Suprapubic skin (tissue), 4 donors: Measurements from ENCODE around the gene BRAT1. TPM values are rescaled to one million over a fixed set of nuclear protein-coding genes. Genes with fewer than 3 reads are reported as not detected.

Experiments used
- DNase-seq, 2 donors: peaks; one replicate each; pipeline ENCODE4 v3.0.0-alpha.2; 2019; ENCODE audit warnings: low spot score in 2 of 2
- H3K27ac ChIP-seq: fragments of 200-600 bp; sonication (generic); one replicate; pipeline ENCODE4 v1.5.1; 2019
- H3K27me3 ChIP-seq: fragments of 200-600 bp; sonication (generic); one replicate; pipeline ENCODE4 v1.5.1; 2019
- H3K36me3 ChIP-seq: fragments of 200-600 bp; sonication (generic); one replicate; pipeline ENCODE4 v1.5.1; 2019
- H3K4me1 ChIP-seq: fragments of 200-600 bp; sonication (generic); one replicate; pipeline ENCODE4 v1.5.1; 2019
- H3K4me3 ChIP-seq: fragments of 200-600 bp; sonication (generic); one replicate; pipeline ENCODE4 v1.5.1; 2019; ENCODE audit warnings: mild to moderate bottlenecking
- H3K9me3 ChIP-seq: fragments of 200-600 bp; sonication (generic); one replicate; pipeline ENCODE4 v1.5.1; 2019
- CTCF ChIP-seq, 2 donors: fragments of 200-600 bp in 1 of 2; fragments of 450-650 bp in 1 of 2; sonication (generic) in 1 of 2; IDR thresholded peaks; one replicate each; pipeline ENCODE4 v1.5.1; 2016 to 2019; ENCODE audit warnings: antibody characterized with exemption in 2 of 2, mild to moderate bottlenecking in 1 of 2, moderate library complexity in 1 of 2
- EP300 ChIP-seq: sonication (generic); formaldehyde crosslinking; IDR thresholded peaks from one replicate; pipeline ENCODE4 v1.6.1; 2017; ENCODE audit warnings: antibody characterized with exemption
- POLR2A ChIP-seq, 2 donors: fragments of 450-650 bp; IDR thresholded peaks; one replicate each; pipeline ENCODE4 v1.6.1; 2017; ENCODE audit warnings: antibody characterized with exemption in 2 of 2, mild to moderate bottlenecking in 2 of 2, moderate library complexity in 2 of 2
- POLR2AphosphoS5 ChIP-seq, 3 donors: sonication (generic); formaldehyde crosslinking; IDR thresholded peaks; one replicate each; pipeline ENCODE4 v1.6.1; 2017; ENCODE audit warnings: antibody characterized with exemption in 3 of 3
- WGBS: methylation state at CpG from one replicate; pipeline ENCODE4 v1.1.5; 2018; 5-methylcytosine and 5-hydroxymethylcytosine counted together
- total RNA-seq, 4 donors: library from RNA; depleted of rRNA; stranded (reverse); fragments of >200 nt; gene quantifications; one replicate each; pipeline ENCODE4 v1.1.0, GENCODE V29; 2016

The BRAT1 gene
- total RNA-seq, 4 donors from 2014 or later, result 51.5 to 79.3 (median 63.3) TPM

DNA sequence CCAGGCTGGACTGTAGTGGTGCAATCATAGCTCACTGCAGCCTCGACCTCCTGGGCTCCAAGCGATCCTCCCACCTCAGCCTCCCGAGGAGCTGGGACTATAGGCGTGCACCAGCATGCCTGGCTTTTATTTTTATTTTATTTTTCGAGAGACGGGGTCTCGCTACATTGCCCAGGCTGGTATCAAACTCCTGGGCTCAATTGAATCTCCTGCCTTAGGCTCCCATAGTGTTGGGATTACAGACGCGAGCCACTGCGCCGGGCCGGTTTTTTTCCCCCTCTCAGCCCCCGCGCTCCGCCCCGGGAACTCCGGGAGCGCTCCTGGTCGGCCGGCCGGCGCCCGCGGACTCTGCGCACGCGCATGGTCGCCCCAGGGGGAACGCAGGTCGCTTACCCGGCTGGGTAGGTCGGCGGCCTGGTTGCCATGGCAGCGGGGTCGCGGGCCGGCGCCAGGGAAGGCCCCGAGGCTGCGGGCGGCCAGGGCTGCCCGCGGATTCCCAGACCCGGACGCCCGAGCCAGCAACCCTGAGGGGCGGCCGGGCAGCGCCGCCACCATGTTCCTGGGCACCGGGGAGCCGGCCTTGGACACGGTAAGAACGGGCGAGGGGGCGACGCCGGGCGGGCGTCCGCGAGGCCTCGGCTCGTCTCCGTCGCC is 3.4 kb upstream of the BRAT1 start, which contains the start of gene IQCE:
Gene IQCE (plus strand): TSS at position 351 of the 654 bp plus-strand sequence. CDS start 203 bp downstream, at position 554.
- TF ChIP-seq POLR2AphosphoS5 (IDR thresholded peaks at IDR 0.05) (no peak), EP300 (no peak), CTCF (IDR thresholded peaks at IDR 0.05) (no peak), POLR2A (IDR thresholded peaks at IDR 0.05) (no peak)
- peak within 1 kb of the TSS; percentile 99 for H3K4me3 ChIP-seq
- peak within 1 kb of the TSS; percentile 79 for H3K27ac ChIP-seq
- DNase-seq, result peak; percentile 95 to 97
- 2% methylated on average over 26 of the region's 66 CpGs for WGBS
- H3K4me1 ChIP-seq, result peaks cover 45% of the 10 kb centered on the region
- H3K9me3 ChIP-seq, result no peaks in the 10 kb centered on the region
- no peaks in the 10 kb centered on the region for H3K27me3 ChIP-seq
- no peaks in the 10 kb centered on the region for H3K36me3 ChIP-seq

GRCh38 chr7:2554661-2555111 is 638 bp downstream of the BRAT1 start:
- Histone ChIP-seq H3K27me3 (no peaks in the 10 kb centered on the region), H3K36me3 (peaks cover 3% of the 10 kb centered on the region), H3K27ac (peak overlapping the region; percentile 98), H3K4me1 (peaks cover 47% of the 10 kb centered on the region), H3K4me3 (peak overlapping the region; percentile 88), H3K9me3 (no peaks in the 10 kb centered on the region)
- DNase-seq, result peak in 1 of 2 donors; percentile 64
- TF ChIP-seq POLR2AphosphoS5 (IDR thresholded peaks at IDR 0.05), result no peak
- TF ChIP-seq EP300, result no peak
- 0% methylated on average over 1 of the region's 12 CpGs for WGBS

DNA sequence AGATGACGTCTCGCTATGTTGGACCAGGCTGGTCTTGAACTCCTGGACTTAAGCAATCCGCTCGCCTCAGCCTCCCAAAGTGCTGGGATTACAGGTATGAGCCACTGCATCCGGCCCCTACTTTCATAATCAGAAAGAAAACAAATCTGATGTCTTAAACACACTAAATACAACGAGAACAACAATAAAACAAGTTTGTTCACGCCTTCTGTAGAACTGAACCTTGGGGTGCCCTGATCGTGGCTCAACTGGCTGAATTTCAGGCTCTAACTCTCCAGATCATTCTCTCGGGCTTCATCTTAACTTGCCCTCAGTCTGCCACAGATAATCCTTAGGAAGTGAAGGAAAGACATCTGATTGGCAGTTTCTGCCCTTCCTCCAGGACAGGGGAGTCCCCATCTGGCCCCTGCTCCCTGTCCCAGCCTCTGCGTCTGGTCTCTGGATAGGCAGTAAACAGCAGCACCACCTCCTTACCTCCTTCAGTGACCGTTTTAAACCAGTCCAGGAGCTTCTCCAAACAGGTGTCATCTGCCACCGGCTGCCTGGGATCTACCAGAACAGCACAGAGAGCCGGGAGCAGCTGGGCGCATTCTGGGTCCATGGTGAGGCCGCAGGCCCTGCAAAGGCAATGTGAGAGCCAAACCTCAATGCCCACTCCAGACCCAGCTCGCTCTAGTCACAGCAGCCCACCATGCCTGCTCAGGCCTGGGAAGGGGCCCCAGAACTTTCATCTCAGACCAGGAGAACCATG is 1.3 kb downstream of the BRAT1 start:
- TF ChIP-seq EP300 (no peak), POLR2A (IDR thresholded peaks at IDR 0.05) (no peak), POLR2AphosphoS5 (IDR thresholded peaks at IDR 0.05) (no peak), CTCF (IDR thresholded peaks at IDR 0.05) (no peak)
- no peak overlapping the region for H3K27ac ChIP-seq
- H3K4me3 ChIP-seq, result peak overlapping the region; percentile 88
- DNase-seq, result peak in 1 of 2 donors; percentile 56
- no peaks in the 10 kb centered on the region for H3K9me3 ChIP-seq
- H3K27me3 ChIP-seq, result no peaks in the 10 kb centered on the region
- 47% methylated on average over 13 of the region's 16 CpGs for WGBS
- peaks cover 41% of the 10 kb centered on the region for H3K4me1 ChIP-seq
- peaks cover 7% of the 10 kb centered on the region for H3K36me3 ChIP-seq

GRCh38 chr7:2553108-2553507 is 2.2 kb downstream of the BRAT1 start:
- 94% methylated on average over 10 of the region's 10 CpGs for WGBS
- no peak overlapping the region for H3K27ac ChIP-seq
- no peak overlapping the region for H3K4me3 ChIP-seq
- peaks cover 35% of the 10 kb centered on the region for H3K4me1 ChIP-seq
- peaks cover 14% of the 10 kb centered on the region for H3K36me3 ChIP-seq
- no peaks in the 10 kb centered on the region for H3K27me3 ChIP-seq
- H3K9me3 ChIP-seq, result no peaks in the 10 kb centered on the region
- TF ChIP-seq CTCF (IDR thresholded peaks at IDR 0.05) (no peak), POLR2AphosphoS5 (IDR thresholded peaks at IDR 0.05) (no peak), EP300 (no peak), POLR2A (IDR thresholded peaks at IDR 0.05) (no peak)
- DNase-seq, result no peak

DNA sequence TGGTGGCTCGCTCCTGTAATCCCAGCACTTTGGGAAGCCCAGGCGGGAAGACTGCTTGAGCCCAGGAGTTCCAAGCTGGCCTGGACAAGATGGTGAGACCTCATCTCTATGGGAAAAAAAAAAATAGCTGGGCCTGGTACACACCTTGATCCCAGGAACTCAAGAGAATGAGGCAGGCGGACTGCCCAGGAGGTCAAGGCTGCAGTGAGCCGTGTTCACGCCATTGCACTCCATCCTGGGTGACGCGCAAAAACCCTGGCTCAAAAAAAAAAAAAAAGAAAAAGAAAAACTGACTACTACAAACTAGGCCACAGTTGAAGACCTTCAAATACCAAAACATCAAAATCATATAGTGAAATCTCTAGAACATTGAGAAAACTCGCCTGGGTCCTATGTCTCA is 3.9 kb downstream of the BRAT1 start:
- no peaks in the 10 kb centered on the region for H3K27me3 ChIP-seq
- no peak overlapping the region for H3K4me3 ChIP-seq
- H3K36me3 ChIP-seq, result peaks cover 29% of the 10 kb centered on the region
- DNase-seq, result peak in 1 of 2 donors; percentile 13
- no peaks in the 10 kb centered on the region for H3K9me3 ChIP-seq
- 94% methylated on average over 8 of the region's 8 CpGs for WGBS
- peaks cover 33% of the 10 kb centered on the region for H3K4me1 ChIP-seq
- TF ChIP-seq EP300 (no peak), POLR2AphosphoS5 (IDR thresholded peaks at IDR 0.05) (no peak), CTCF (IDR thresholded peaks at IDR 0.05) (no peak), POLR2A (IDR thresholded peaks at IDR 0.05) (no peak)
- no peak overlapping the region for H3K27ac ChIP-seq
